Activated naive CD8-positive, alpha-beta T cell treated with anti-CD3 and anti-CD28 coated beads for 36 hours (primary cell): Measurements from ENCODE around the gene SOCS2. TPM values are rescaled to one million over a fixed set of nuclear protein-coding genes. Genes with fewer than 3 reads are reported as not detected.

Experiments used
- DNase-seq: peaks from one replicate; pipeline ENCODE4 v3.0.0; 2021
- H3K27ac Mint-ChIP-seq: one replicate; pipeline ENCODE4 v1.8.0; 2022; ENCODE audit warnings: mild to moderate bottlenecking, moderate library complexity, mixed read lengths
- H3K27me3 Mint-ChIP-seq: one replicate; pipeline ENCODE4 v1.8.0; 2022; ENCODE audit warnings: mild to moderate bottlenecking, mixed read lengths
- H3K36me3 Mint-ChIP-seq: one replicate; pipeline ENCODE4 v1.8.0; 2021; ENCODE audit warnings: mild to moderate bottlenecking, mixed read lengths
- H3K4me1 Mint-ChIP-seq: one replicate; pipeline ENCODE4 v1.8.0; 2021; ENCODE audit warnings: mixed read lengths
- H3K4me3 Mint-ChIP-seq: one replicate; pipeline ENCODE4 v1.8.0; 2022; ENCODE audit warnings: mild to moderate bottlenecking, moderate library complexity, mixed read lengths
- H3K9me3 Mint-ChIP-seq: one replicate; pipeline ENCODE4 v1.8.0; 2022; ENCODE audit warnings: mixed read lengths
- total RNA-seq, 2 experiments: library from RNA; stranded (reverse); gene quantifications; one replicate each; pipeline ENCODE4 v1.2.3, GENCODE V29; 2021

Gene SOCS2
- total RNA-seq, 2 experiments from 2014 or later = 25.8 to 27.0 TPM

DNA sequence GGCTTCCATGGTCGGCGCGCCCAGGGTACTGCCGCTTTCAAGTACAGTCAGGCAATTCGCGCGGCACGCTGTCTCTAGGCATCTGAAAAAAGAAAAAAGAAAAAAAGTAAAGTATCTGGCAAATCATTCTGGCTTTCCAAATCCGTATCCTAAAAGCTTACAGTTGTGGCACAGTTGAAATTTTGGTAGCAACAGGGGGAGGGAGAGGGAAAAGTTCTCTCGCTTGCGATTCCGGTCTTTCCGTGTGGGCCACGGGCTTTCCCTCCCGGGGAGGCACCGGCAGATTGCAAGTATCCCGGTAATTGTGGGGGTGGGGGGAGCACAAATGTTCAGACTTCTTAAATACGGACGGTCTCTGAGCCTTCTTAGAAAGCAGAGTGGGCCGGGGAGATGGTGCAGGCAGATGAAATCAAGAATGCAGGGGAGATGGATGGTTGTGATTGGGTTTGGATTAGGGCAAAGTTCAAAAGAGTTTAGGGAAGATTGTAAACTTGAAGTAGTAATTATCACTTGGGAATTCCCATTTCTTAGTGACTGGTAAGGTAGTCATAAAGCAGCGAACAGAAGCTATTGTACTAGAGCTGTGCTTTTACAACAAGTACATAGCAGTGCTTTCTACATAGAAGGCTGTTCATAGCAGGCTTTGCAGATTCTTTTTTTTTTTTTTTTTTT is 1.2 kb downstream of the SOCS2 start:
- Mint-ChIP-seq H3K4me3 (peak overlapping the region; percentile 85), H3K27ac (no peak overlapping the region), H3K27me3 (peaks cover 16% of the 10 kb centered on the region), H3K36me3 (peaks cover 25% of the 10 kb centered on the region), H3K4me1 (peaks cover 27% of the 10 kb centered on the region), H3K9me3 (no peaks in the 10 kb centered on the region)
- no peak for DNase-seq

DNA sequence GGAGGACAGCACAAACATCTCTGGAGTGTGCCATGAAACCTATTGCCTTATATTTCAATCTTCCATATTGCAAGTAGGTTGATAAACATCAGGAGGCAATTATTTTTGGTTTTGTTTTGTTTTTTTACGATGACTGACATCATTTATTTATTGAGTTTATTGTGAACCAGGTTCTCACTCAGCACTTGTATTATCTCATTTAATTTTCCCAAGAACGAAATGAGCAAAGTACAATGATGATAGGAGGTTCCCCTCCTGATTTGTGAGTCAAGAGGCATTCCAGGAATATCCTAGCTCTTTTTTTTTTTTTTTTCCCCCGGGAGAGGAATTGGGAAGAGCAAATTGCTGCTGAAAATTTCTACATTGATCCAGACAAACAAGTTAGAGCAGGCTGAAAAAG is 4.7 kb downstream of the SOCS2 start:
- Mint-ChIP-seq H3K4me3 (no peak overlapping the region), H3K36me3 (peaks cover 33% of the 10 kb centered on the region), H3K27ac (no peak overlapping the region), H3K4me1 (peaks cover 24% of the 10 kb centered on the region), H3K9me3 (no peaks in the 10 kb centered on the region), H3K27me3 (peaks cover 14% of the 10 kb centered on the region)
- no peak for DNase-seq

DNA sequence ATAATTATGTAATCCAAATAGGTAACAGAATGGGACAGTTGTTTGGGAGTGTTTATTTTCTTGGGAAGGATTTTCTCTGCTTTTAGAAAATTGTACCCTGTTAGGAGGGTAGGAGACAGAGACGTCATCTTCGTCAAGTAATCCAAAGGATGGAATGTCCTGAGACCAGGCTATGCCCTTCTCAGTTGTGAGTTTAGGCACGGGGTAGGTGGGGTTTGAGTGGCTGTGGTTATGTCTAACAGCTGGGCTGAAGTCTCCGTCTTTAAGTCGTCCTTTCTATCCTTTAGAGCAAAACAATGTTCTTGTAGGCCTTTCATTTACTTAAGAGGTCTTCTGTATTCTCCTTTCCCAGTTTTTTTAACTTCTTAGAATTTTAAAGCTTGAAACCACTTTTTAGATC is 5.7 kb downstream of the SOCS2 start:
- Mint-ChIP-seq H3K27me3 (peaks cover 7% of the 10 kb centered on the region), H3K27ac (no peak overlapping the region), H3K4me1 (peaks cover 16% of the 10 kb centered on the region), H3K36me3 (peaks cover 27% of the 10 kb centered on the region), H3K9me3 (no peaks in the 10 kb centered on the region), H3K4me3 (no peak overlapping the region)
- DNase-seq = no peak

DNA sequence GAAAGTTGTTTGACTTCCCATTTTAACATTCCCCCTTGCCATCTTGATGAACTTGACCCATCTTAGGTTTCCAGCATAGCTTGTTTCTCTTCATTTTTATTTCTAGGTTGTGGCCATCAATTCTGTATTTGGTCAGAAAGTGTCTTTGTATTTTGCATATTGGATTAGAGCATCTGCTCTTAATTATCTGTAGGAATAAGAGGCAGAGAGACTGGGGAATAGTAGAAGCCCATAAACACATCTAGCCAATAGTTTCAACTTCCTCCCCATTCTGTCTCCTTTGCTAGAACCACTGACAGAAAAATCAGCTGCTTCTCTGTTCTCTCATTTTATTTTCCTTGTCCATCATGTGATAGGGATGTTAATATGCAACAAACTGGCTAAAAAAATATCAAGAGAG is 8.2 kb downstream of the SOCS2 start:
- no peaks in the 10 kb centered on the region for H3K9me3 Mint-ChIP-seq
- peaks cover 16% of the 10 kb centered on the region for H3K36me3 Mint-ChIP-seq
- no peak overlapping the region for H3K27ac Mint-ChIP-seq
- peaks cover 6% of the 10 kb centered on the region for H3K4me1 Mint-ChIP-seq
- H3K4me3 Mint-ChIP-seq = no peak overlapping the region
- no peak for DNase-seq
- no peaks in the 10 kb centered on the region for H3K27me3 Mint-ChIP-seq

DNA sequence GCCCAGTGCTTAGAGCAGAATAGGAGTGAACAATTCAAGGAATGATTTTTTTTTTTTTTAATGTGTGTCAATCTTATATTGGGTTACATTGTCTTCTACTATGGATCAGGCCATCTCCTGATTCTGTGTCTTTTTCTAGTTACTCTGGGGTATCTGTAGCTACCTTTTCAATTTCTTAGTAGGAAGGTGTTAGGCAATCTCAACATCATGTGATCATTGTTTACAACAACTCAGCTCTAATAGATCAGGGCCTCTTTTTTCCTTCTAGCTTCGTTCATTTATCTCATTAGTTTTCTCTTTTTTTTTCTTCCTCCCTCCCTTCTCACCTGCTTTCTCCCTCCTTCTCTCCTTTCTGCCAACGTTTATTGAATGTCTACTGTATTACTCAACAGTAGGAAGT is 8.9 kb downstream of the SOCS2 start:
- H3K4me3 Mint-ChIP-seq = no peak overlapping the region
- peaks cover 6% of the 10 kb centered on the region for H3K4me1 Mint-ChIP-seq
- no peaks in the 10 kb centered on the region for H3K27me3 Mint-ChIP-seq
- peaks cover 16% of the 10 kb centered on the region for H3K36me3 Mint-ChIP-seq
- H3K9me3 Mint-ChIP-seq = no peaks in the 10 kb centered on the region
- no peak overlapping the region for H3K27ac Mint-ChIP-seq
- DNase-seq = no peak

DNA sequence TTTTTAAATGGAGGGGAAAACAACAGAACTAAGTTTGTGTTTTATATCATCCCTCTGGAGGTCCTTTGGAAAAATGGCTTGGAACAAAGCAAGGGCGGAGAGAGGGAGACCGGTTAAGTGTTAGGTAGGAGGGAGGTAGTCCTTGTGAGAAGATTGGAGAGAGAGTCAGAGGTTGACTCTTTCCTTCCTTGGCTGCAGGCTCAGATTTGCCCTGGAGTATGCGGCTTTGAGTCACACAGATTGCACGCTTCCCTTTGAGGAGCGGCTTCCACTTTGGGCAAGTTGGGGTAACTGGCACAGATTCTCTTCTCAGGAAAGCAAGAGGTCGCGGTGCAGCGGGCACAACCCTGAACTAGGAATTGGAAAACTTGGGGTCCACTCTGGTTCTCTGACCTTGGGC is 9.9 kb downstream of the SOCS2 start:
- H3K27ac Mint-ChIP-seq = no peak overlapping the region
- no peaks in the 10 kb centered on the region for H3K9me3 Mint-ChIP-seq
- H3K27me3 Mint-ChIP-seq = no peaks in the 10 kb centered on the region
- H3K4me3 Mint-ChIP-seq = no peak overlapping the region
- peaks cover 7% of the 10 kb centered on the region for H3K36me3 Mint-ChIP-seq
- DNase-seq = no peak
- peaks cover 4% of the 10 kb centered on the region for H3K4me1 Mint-ChIP-seq

DNA sequence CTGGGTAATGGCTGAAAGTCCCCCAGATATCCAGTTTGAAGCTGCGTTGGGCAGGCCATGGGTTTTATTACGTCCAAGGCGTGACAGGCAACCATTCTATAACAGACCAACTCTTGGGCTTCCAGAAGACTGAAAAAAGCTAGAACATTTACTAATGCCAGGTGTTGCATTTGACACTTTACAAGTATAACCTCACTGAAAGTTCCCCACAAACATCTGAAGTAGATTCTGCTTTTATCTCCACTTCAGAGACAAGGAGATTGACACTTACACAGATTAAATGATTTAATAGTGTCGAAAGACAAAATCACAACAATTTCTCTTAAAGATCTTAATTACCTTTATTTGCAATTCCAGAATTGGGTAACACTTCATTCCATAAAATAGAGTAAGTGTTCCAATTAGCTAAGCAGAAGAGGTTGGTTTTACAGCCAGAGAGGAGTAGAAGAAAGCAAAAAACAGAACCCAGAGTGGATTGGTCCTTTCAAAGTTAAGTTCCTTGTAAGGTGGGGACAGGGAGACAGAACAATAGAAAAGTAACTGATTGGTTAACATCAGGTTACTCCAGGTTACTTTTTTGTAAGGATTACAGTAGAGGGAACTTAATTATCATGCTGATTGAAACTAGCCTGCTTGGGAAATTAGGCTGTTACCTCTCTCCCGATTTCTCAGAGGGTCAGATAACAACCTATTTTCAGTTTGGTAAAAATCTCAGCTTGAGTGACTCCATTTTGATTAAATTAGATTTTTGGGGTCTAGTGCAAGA is 11.3 kb downstream of the SOCS2 start:
- no peak overlapping the region for H3K4me3 Mint-ChIP-seq
- H3K27me3 Mint-ChIP-seq = peaks cover 9% of the 10 kb centered on the region
- H3K36me3 Mint-ChIP-seq = peaks cover 7% of the 10 kb centered on the region
- no peak overlapping the region for H3K27ac Mint-ChIP-seq
- peaks cover 8% of the 10 kb centered on the region for H3K4me1 Mint-ChIP-seq
- no peaks in the 10 kb centered on the region for H3K9me3 Mint-ChIP-seq
- DNase-seq = no peak

DNA sequence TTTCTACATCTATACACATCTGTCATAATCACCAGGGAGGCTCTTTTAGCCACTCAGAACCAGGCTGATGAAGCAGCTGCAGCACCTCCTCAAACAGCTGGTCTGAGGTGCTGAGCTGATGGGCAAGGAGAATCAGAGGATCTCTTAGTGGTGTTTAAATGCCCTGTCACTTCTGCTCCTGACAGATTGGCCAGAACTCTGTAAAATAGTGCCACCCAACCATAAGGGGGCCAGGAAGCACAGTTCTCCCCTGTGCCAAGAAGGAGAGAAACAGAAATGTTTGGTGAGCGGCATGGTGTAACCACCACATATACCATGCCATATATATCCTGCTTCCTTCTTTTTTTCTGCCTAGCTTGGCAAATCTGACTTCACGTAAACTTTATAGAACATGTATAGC is 12.8 kb downstream of the SOCS2 start:
- Mint-ChIP-seq H3K9me3 (no peaks in the 10 kb centered on the region), H3K4me1 (peaks cover 8% of the 10 kb centered on the region), H3K4me3 (no peak overlapping the region), H3K27me3 (peaks cover 24% of the 10 kb centered on the region), H3K27ac (no peak overlapping the region), H3K36me3 (peaks cover 5% of the 10 kb centered on the region)
- DNase-seq = no peak

DNA sequence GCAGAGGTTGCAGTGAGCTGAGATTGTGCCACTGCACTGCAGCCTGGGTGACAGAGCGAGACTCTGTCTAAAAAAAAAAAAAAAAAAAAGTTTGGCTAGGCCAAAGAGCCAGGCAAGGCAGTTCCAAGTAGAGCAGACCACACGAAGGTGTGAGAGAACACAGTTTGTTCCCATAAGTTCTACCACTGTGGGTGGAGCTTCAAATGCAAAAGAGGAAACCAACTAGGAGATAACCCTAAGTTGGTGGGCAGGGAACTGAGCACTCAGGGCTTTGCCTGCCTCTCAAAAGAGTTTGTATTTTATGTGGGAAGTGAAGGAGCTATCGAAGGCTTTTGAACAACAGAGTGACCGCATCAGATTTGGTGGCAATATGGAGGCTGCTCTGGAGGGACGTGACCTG is 15.1 kb downstream of the SOCS2 start:
- peaks cover 47% of the 10 kb centered on the region for H3K27me3 Mint-ChIP-seq

DNA sequence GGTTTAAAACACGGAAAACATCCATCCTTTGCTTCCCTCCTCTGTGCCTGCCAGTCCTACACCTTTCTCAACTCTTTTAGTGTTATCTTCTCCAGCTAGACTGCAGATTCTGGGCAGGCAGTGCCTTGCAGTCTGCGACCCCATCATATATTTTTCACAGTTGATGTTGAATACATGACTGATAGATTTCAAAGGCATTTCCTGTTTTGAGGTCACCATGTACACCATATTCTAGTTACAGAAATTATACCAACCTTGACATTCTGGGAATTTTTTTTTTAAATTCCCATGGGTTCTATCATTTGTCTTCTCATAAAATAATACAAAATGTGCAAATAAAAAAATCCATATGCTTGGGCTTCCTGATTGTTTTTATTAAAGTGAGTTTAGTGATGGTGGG is 16.6 kb downstream of the SOCS2 start:
- Mint-ChIP-seq H3K27ac (no peak overlapping the region), H3K4me1 (peaks cover 14% of the 10 kb centered on the region), H3K27me3 (peaks cover 60% of the 10 kb centered on the region), H3K4me3 (no peak overlapping the region), H3K36me3 (no peaks in the 10 kb centered on the region), H3K9me3 (no peaks in the 10 kb centered on the region)
- no peak for DNase-seq

More for the DNA sequence above, 15.1 kb downstream of the SOCS2 start:
- no peak overlapping the region for H3K4me3 Mint-ChIP-seq
- H3K9me3 Mint-ChIP-seq = no peaks in the 10 kb centered on the region
- no peak for DNase-seq
- no peaks in the 10 kb centered on the region for H3K36me3 Mint-ChIP-seq
- H3K4me1 Mint-ChIP-seq = peaks cover 14% of the 10 kb centered on the region
- no peak overlapping the region for H3K27ac Mint-ChIP-seq

DNA sequence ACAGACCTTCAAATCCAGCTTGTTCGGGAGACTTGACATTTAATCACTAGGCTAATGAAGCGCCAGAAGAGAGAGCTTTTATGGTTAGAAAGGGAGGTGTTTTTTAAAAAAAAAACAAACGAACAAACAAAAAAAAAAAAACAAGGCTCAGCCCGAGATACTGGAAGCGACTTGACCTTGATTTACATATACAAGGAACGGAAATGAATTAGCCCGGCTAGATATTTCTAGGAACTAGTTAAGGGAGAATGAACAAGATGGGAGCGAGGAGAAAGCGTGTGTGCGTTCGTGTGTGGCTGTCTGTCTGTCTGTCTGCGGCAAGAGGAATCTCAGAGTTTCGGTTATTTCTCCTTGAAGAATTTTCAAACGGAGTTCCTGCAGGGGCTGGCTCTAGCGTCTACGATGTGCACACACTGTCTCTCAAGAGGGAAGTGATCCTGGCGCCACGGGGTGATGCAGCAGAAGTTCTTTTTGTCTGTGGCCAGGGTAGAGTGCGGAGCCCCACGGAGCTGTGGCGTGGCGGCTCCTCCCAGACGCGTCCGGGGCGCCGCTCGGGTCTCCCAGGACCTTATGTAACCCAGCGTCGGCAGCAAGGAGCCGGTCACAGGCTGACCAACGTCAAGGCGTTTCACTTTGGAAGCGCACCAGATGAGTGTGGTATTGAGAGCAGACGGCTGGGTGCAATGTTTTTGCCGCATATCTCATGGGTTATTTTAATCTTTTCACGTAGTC is 18.8 kb downstream of the SOCS2 start:
- H3K36me3 Mint-ChIP-seq = no peaks in the 10 kb centered on the region
- H3K9me3 Mint-ChIP-seq = no peaks in the 10 kb centered on the region
- peak; percentile 36 for DNase-seq
- H3K4me1 Mint-ChIP-seq = peaks cover 14% of the 10 kb centered on the region
- H3K27ac Mint-ChIP-seq = no peak overlapping the region
- H3K4me3 Mint-ChIP-seq = peak overlapping the region; percentile 87
- H3K27me3 Mint-ChIP-seq = peaks cover 77% of the 10 kb centered on the region

DNA sequence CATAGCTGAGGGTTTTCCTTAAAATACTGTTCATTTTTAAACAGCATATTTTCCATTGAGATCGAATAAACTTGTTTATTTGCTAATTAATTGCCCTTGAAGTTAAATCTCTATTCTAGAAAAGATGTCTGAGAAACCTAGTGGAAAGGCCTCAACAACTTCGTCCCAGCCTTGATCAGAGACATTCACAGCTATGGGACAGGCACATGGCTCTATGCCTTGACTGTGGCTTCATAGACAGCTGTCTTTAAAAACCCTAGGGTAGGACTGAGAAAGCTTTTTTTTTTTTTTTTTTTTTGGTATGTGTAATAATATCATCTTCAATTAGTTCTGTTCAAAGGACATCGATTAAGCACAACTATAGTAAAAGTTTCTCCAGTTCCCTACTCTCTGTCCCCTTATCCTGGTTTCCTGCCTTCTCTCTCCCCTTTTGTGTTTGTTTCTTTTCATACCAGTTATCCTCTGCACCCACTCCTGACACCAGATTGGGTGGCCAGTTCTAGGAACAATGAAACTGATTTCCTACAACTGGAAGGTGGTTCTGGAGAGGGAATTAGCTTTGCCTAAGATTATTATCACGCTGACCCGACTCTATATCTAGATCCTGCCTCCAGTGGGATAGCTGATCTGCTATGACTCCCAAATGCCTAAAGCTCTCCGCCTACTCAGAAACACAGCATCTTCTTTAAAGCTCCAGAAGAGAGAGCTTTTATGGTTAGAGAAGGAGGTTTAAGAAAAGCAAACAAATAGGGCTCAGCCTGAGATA is 20.3 kb downstream of the SOCS2 start:
- Mint-ChIP-seq H3K27ac (no peak overlapping the region), H3K9me3 (no peaks in the 10 kb centered on the region), H3K27me3 (peaks cover 88% of the 10 kb centered on the region), H3K36me3 (no peaks in the 10 kb centered on the region), H3K4me3 (no peak overlapping the region), H3K4me1 (peaks cover 12% of the 10 kb centered on the region)
- DNase-seq = no peak

DNA sequence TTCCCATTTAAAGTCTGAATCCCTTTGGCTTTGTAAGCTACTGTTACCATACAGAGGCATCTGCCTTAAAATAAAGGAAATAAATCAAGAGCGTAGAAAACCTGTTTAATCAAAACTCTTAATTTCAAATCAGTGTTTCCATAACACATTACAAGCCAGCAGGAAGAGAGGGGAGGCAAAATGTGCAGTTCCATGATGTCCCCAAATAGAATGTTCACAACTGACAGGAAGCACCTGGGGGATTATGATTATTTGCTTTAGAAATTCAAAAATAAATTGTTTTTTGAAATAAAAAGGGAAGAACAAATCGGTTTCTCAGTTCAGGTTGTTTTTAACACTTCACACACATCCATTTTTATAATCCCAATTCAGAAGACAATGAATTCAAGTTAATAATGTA is 21.4 kb downstream of the SOCS2 start:
- Mint-ChIP-seq H3K27me3 (peaks cover 86% of the 10 kb centered on the region), H3K9me3 (no peaks in the 10 kb centered on the region), H3K27ac (no peak overlapping the region), H3K4me3 (no peak overlapping the region), H3K4me1 (peaks cover 11% of the 10 kb centered on the region), H3K36me3 (no peaks in the 10 kb centered on the region)
- DNase-seq = no peak

DNA sequence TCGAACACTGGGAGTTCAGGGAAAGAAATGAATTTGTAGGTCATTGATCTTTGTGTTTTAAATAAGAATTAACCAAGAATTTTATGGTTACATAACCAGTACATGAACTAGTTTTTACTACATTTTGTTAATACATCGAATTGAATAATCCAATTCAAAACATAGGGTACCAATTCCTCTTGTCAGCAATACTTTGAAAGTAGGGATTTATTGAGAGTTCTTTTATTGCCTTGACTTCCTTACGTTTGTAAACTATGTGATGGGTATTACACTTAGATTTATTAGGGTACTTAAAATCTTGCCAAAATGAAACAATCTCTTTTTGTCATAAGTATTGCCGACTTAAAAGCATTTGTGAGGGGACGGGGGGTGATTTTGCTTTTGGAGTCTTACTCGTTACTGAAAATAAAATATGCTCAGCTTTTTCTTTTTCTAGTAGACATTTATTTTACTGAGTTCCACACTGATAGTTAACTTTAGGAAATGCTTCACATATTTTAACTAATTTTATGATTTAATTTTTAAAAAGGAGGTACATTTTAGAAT is 22.4 kb downstream of the SOCS2 start:
- Mint-ChIP-seq H3K4me3 (no peak overlapping the region), H3K27ac (no peak overlapping the region), H3K9me3 (no peaks in the 10 kb centered on the region), H3K4me1 (peaks cover 11% of the 10 kb centered on the region), H3K27me3 (peaks cover 85% of the 10 kb centered on the region), H3K36me3 (no peaks in the 10 kb centered on the region)
- DNase-seq = no peak

DNA sequence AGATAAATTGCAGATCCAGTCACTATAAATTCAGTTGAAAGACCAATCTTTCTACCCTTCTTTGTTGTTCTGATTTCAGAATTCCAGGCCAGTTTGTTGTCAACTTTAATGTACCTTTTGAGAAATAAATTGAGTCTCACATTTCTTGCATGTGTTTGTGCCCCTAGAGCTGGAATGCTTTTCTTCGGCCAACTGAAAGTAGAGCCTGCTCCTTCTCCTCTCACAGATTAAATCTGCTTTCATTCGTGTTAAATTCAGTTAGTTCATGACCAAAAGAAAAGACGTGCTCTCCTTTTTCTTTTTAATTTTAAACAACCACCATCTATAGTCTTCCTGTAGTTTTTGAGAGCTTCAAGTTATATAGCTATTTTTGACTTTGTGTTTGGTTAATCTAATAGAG is 22.9 kb downstream of the SOCS2 start:
- Mint-ChIP-seq H3K27ac (no peak overlapping the region), H3K4me1 (peaks cover 11% of the 10 kb centered on the region), H3K36me3 (no peaks in the 10 kb centered on the region), H3K27me3 (peaks cover 80% of the 10 kb centered on the region), H3K4me3 (no peak overlapping the region), H3K9me3 (no peaks in the 10 kb centered on the region)
- DNase-seq = no peak
